ENCODE measurements around the gene SMAP2. TPM values are rescaled to one million over a fixed set of nuclear protein-coding genes. Genes with fewer than 3 reads are reported as not detected.
"Not testable (repeated sequence)": the region's sequence is repeated elsewhere in the genome, so short reads cannot be mapped to it uniquely, and the experiment has no call there.

SMAP2 gene
- polyA plus RNA-seq, 1 donor (not counting 4 experiments of a cell fraction or from before 2014, with no cell fraction given): 13.2 TPM

DNA sequence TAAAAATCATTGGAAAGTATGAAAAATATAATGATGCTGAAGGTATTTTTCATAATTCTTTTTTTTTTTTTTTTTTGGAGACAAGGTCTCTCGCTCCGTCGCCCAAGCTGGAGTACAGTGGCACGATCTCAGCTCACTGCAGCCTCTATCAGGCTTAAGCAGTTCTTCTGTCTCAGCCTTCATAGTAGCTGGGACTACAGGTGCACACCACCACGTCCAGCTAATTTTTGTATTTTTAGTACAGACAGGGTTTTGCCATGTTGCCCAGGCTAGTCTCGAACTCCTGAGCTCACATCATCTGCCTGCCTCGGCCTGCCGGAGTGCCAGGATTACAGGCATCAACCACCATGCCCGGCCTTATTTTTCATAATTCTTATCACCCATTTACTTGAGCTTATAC, 13.3 kb downstream of the SMAP2 start:
- Histone ChIP-seq H3K4me3 (ENCODE audit: control insufficient read depth in 2 of 3, extremely low read depth in 1 of 3, insufficient read depth in 2 of 3, low read depth in 1 of 3, low read length in 3 of 3) (no peak overlapping the region), H3K79me2 (ENCODE audit: control insufficient read depth, insufficient read depth, low read length) (peaks cover 23% of the 10 kb centered on the region), H3K4me1 (ENCODE audit: control insufficient read depth, extremely low read depth, insufficient read depth, low read length) (no peaks in the 10 kb centered on the region), H3K9me1 (ENCODE audit: control insufficient read depth, extremely low read depth, insufficient read depth, low read length) (peaks cover 1% of the 10 kb centered on the region), H3K27me3 (ENCODE audit: control insufficient read depth, extremely low read depth, insufficient read depth, low read length) (no peaks in the 10 kb centered on the region), H3K9me3 (ENCODE audit: control insufficient read depth, low read depth, low read length) (no peaks in the 10 kb centered on the region), H2AFZ (ENCODE audit: control insufficient read depth, low read length) (no peak overlapping the region), H4K20me1 (ENCODE audit: control insufficient read depth, extremely low read depth, insufficient read depth, low read length) (no peaks in the 10 kb centered on the region), H3K9ac (ENCODE audit: control insufficient read depth, extremely low read depth, insufficient read depth, low read length) (no peak overlapping the region), H3K36me3 (ENCODE audit: control insufficient read depth in 2 of 2, extremely low read depth in 1 of 2, insufficient read depth in 2 of 2, low read length in 2 of 2) (no peaks in the 10 kb centered on the region), H3K4me2 (ENCODE audit: control insufficient read depth, extremely low read depth, insufficient read depth, low read depth, low read length) (no peak overlapping the region), H3K27ac (ENCODE audit: control insufficient read depth, insufficient read depth, low read length) (no peak overlapping the region)
- FAIRE-seq: no peak
- TF ChIP-seq CTCF (optimal IDR thresholded peaks at IDR 0.05 in 1 of 3, IDR thresholded peaks at IDR 0.05 in 1 of 3, conservative IDR thresholded peaks at IDR 0.05 in 1 of 3; ENCODE audit: extremely low read depth in 1 of 3, insufficient read depth in 2 of 3, low read length in 3 of 3): no peak
- TF ChIP-seq EZH2 (IDR thresholded peaks at IDR 0.05; ENCODE audit: low read length): no peak
- dilution Hi-C loops (cut with MboI; ENCODE audit: extremely low pct_ligation_motif_present, low sequenced_read_pairs): no loop called here
- no peak for DNase-seq (ENCODE audit: low read depth, low spot score)

- H3K36me3 ChIP-seq (ENCODE audit: control insufficient read depth in 2 of 2, extremely low read depth in 1 of 2, insufficient read depth in 2 of 2, low read length in 2 of 2); H3K4me2 ChIP-seq (ENCODE audit: control insufficient read depth, extremely low read depth, insufficient read depth, low read depth, low read length); H3K4me1 ChIP-seq (ENCODE audit: control insufficient read depth, extremely low read depth, insufficient read depth, low read length); H3K27me3 ChIP-seq (ENCODE audit: control insufficient read depth, extremely low read depth, insufficient read depth, low read length); H3K9me1 ChIP-seq (ENCODE audit: control insufficient read depth, extremely low read depth, insufficient read depth, low read length); H4K20me1 ChIP-seq (ENCODE audit: control insufficient read depth, extremely low read depth, insufficient read depth, low read length); H2AFZ ChIP-seq (ENCODE audit: control insufficient read depth, low read length); H3K9ac ChIP-seq (ENCODE audit: control insufficient read depth, extremely low read depth, insufficient read depth, low read length); dilution Hi-C loops (cut with MboI; ENCODE audit: extremely low pct_ligation_motif_present, low sequenced_read_pairs); H3K9me3 ChIP-seq (ENCODE audit: control insufficient read depth, low read depth, low read length); H3K27ac ChIP-seq (ENCODE audit: control insufficient read depth, insufficient read depth, low read length); H3K4me3 ChIP-seq (ENCODE audit: control insufficient read depth in 2 of 3, extremely low read depth in 1 of 3, insufficient read depth in 2 of 3, low read depth in 1 of 3, low read length in 3 of 3); FAIRE-seq; DNase-seq (ENCODE audit: low read depth, low spot score): not testable (repeated sequence)
- H3K79me2 ChIP-seq (ENCODE audit: control insufficient read depth, insufficient read depth, low read length): peaks cover 18% of the 10 kb centered on the region
Measured at GRCh38 chr1:40387381-40388306, 14.1 kb downstream of the SMAP2 start.

DNA sequence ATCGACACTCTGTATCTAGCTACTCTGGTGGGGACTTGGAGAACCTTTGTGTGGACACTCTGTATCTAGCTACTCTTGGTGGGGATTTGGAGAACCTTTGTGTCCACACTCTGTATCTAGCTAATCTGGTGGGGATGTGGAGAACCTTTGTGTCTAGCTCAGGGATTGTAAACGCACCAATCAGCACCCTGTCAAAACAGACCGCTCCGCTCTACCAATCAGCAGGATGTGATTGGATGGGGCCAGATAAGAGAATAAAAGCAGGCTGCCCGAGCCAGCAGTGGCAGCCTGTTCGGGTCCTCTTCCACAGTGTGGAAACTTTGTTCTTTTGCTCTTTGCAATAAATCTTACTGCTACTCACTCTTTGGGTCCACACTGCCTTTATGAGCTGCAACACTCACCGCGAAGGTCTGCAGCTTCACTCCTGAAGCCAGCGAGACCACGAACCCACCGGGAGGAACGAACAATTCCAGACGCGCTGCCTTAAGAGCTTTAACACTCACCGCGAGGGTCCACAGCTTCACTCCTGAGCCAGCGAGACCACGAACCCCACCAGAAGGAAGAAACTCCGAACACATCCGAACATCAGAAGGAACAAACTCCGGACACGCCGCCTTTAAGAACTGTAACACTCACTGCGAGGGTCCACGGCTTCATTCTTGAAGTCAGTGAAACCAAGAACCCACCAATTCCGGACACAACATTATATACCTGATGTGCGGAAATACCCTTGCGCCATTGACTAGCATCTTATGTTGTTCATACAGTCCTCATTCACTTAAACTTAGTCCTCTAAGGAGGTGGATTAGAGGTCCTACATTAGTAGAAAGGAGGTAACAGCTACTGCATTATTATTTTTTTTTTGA, 15.2 kb downstream of the SMAP2 start:
- H3K4me2 ChIP-seq (ENCODE audit: control insufficient read depth, extremely low read depth, insufficient read depth, low read depth, low read length); H3K27ac ChIP-seq (ENCODE audit: control insufficient read depth, insufficient read depth, low read length); H3K9ac ChIP-seq (ENCODE audit: control insufficient read depth, extremely low read depth, insufficient read depth, low read length); FAIRE-seq; H3K36me3 ChIP-seq (ENCODE audit: control insufficient read depth in 2 of 2, extremely low read depth in 1 of 2, insufficient read depth in 2 of 2, low read length in 2 of 2); H3K27me3 ChIP-seq (ENCODE audit: control insufficient read depth, extremely low read depth, insufficient read depth, low read length); H3K4me1 ChIP-seq (ENCODE audit: control insufficient read depth, extremely low read depth, insufficient read depth, low read length); H2AFZ ChIP-seq (ENCODE audit: control insufficient read depth, low read length); DNase-seq (ENCODE audit: low read depth, low spot score); H3K9me3 ChIP-seq (ENCODE audit: control insufficient read depth, low read depth, low read length); H4K20me1 ChIP-seq (ENCODE audit: control insufficient read depth, extremely low read depth, insufficient read depth, low read length); H3K4me3 ChIP-seq (ENCODE audit: control insufficient read depth in 2 of 3, extremely low read depth in 1 of 3, insufficient read depth in 2 of 3, low read depth in 1 of 3, low read length in 3 of 3); dilution Hi-C loops (cut with MboI; ENCODE audit: extremely low pct_ligation_motif_present, low sequenced_read_pairs); H3K9me1 ChIP-seq (ENCODE audit: control insufficient read depth, extremely low read depth, insufficient read depth, low read length): not testable (repeated sequence)
- peaks cover 13% of the 10 kb centered on the region for H3K79me2 ChIP-seq (ENCODE audit: control insufficient read depth, insufficient read depth, low read length)

All from keratinocyte (primary cell).